Suprapubic skin (tissue), 3 donors: ENCODE data around the gene ST8SIA6.

Source experiments
- CTCF ChIP-seq, 2 donors: fragments of 200-600 bp in 1 of 2; fragments of 450-650 bp in 1 of 2; sonication (generic) in 1 of 2; IDR thresholded peaks; one replicate each; pipeline ENCODE4 v1.5.1; 2016 to 2019; ENCODE audit warnings: antibody characterized with exemption in 2 of 2, mild to moderate bottlenecking in 1 of 2, moderate library complexity in 1 of 2
- EP300 ChIP-seq: sonication (generic); formaldehyde crosslinking; IDR thresholded peaks from one replicate; pipeline ENCODE4 v1.6.1; 2017; ENCODE audit warnings: antibody characterized with exemption
- POLR2A ChIP-seq, 2 donors: fragments of 450-650 bp; IDR thresholded peaks; one replicate each; pipeline ENCODE4 v1.6.1; 2017; ENCODE audit warnings: antibody characterized with exemption in 2 of 2, mild to moderate bottlenecking in 2 of 2, moderate library complexity in 2 of 2

- no peak for TF ChIP-seq CTCF (IDR thresholded peaks at IDR 0.05)
- no peak for TF ChIP-seq EP300
- TF ChIP-seq POLR2A (IDR thresholded peaks at IDR 0.05), result no peak
Observed at GRCh38 chr10:17344206-17344605, 110.2 kb downstream of the ST8SIA6 start.
